Stimulated activated CD4-positive, alpha-beta T cell treated with anti-CD3 and anti-CD28 coated beads, Interleukin-1b, Interleukin-23, amount 100 ng/mL, for 48 hours (primary cell): ENCODE data around the gene CXCL8.
"Not testable (repeated sequence)": the region's sequence is repeated elsewhere in the genome, so short reads cannot be mapped to it uniquely, and the experiment has no call there.

Source experiments
- DNase-seq: peaks from one replicate; pipeline ENCODE4 v3.0.0-alpha.2; 2020

Gene CXCL8

GRCh38 chr4:73744203-73744602 lies 3.8 kb downstream of the CXCL8 start:
- DNase-seq = no peak

GRCh38 chr4:73750730-73751129 lies 10.4 kb downstream of the CXCL8 start:
- no peak for DNase-seq

GRCh38 chr4:73751166-73751565 lies 10.8 kb downstream of the CXCL8 start:
- no peak for DNase-seq

GRCh38 chr4:73751830-73752229 lies 11.5 kb downstream of the CXCL8 start:
- no peak for DNase-seq

GRCh38 chr4:73752424-73752823 lies 12.1 kb downstream of the CXCL8 start:
- DNase-seq = no peak

- DNase-seq = no peak
Measured at GRCh38 chr4:73753215-73753614, 12.8 kb downstream of the CXCL8 start.

- DNase-seq = no peak
Measured at GRCh38 chr4:73754934-73755333, 14.6 kb downstream of the CXCL8 start.

- no peak for DNase-seq
Measured at GRCh38 chr4:73759357-73759756, 19.0 kb downstream of the CXCL8 start.

- DNase-seq = no peak
Measured at GRCh38 chr4:73761856-73762255, 21.5 kb downstream of the CXCL8 start.

- DNase-seq = no peak
Measured at GRCh38 chr4:73762409-73762808, 22.0 kb downstream of the CXCL8 start.

GRCh38 chr4:73763877-73764276 lies 23.5 kb downstream of the CXCL8 start:
- no peak for DNase-seq

- no peak for DNase-seq
Measured at GRCh38 chr4:73764513-73764912, 24.1 kb downstream of the CXCL8 start.

GRCh38 chr4:73765296-73765695 lies 24.9 kb downstream of the CXCL8 start:
- DNase-seq = no peak

- no peak for DNase-seq
Measured at GRCh38 chr4:73770917-73771316, 30.5 kb downstream of the CXCL8 start.

- no peak for DNase-seq
Measured at GRCh38 chr4:73772363-73772762, 32.0 kb downstream of the CXCL8 start.

GRCh38 chr4:73774406-73774805 lies 34.0 kb downstream of the CXCL8 start:
- DNase-seq = not testable (repeated sequence)

- DNase-seq = no peak
Measured at GRCh38 chr4:73776321-73776729, 36.0 kb downstream of the CXCL8 start.

GRCh38 chr4:73777612-73778011 lies 37.2 kb downstream of the CXCL8 start:
- no peak for DNase-seq

GRCh38 chr4:73780243-73780642 lies 39.9 kb downstream of the CXCL8 start:
- no peak for DNase-seq

GRCh38 chr4:73780834-73781233 lies 40.5 kb downstream of the CXCL8 start:
- DNase-seq = no peak

- DNase-seq = no peak
Measured at GRCh38 chr4:73788411-73788810, 48.0 kb downstream of the CXCL8 start.
